IPS DF 4.7 (cell line): ENCODE results near the gene TXLNB.
"Not testable (repeated sequence)": the region's sequence is repeated elsewhere in the genome, so short reads cannot be mapped to it uniquely, and the experiment has no call there.

Experiments used
- DNase-seq: peaks from one replicate; pipeline ENCODE4 v3.0.0-alpha.2; 2013; ENCODE audit warnings: low spot score; ENCODE audit errors: extremely low read depth

TXLNB gene

DNA sequence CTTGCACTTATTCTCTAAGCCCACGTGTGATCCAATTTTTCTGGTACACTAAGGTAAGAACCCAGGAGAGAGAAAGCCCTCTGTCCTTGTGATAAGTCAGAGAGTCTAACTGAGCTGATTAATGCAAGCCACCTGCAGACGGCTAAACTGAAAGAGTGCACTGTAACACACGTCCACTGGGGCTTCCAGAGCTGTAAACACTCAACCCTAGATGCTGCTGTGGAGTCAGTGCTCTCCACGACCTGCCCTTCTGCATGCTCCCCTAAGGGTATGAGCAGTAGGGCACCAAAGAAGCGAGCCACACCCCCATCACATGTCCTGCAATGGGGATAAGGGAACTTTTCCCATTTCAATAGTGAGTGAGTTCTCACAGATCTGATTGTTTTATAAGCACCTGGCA, 55.7 kb downstream of the TXLNB start:
- no peak for DNase-seq

DNA sequence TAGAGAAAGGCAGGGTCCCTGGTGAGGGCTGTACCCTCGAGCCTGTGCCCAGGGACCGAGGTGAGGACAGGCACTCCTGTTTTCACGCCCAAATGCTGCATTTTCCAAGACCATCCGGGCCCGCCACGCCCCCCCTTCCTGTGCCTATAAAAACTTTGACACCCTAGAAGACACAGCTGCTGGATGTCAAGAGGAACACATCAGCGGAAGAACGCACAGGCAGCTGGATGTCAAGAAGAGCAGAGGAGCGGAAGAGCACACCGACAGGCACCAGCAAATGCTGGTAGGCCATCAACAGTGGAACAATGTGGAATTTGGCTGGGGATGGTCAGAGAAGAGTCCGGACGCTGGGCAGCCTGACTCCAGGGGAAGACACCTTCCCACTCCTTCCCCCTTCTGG, 56.1 kb downstream of the TXLNB start:
- DNase-seq: no peak

DNA sequence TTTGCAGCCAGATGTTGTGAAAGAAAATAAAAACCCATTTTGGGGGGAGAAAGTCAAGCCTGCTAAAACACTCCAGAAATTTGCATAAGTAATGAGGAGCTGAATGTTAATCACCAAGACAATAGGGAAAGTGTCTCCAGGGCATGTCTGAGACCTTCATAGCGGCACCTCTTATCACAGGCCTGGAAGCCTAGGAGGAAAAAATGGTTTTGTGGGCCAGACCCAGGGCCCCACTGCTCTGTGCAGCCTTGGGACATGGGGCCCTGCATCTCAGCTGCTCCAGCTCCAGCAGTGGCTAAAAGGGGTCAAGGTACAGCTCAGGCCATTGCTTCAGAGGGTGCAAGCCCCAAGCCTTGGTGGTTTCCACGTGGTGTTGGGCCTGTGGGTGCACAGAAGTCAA, 57.6 kb downstream of the TXLNB start:
- DNase-seq: not testable (repeated sequence)

DNA sequence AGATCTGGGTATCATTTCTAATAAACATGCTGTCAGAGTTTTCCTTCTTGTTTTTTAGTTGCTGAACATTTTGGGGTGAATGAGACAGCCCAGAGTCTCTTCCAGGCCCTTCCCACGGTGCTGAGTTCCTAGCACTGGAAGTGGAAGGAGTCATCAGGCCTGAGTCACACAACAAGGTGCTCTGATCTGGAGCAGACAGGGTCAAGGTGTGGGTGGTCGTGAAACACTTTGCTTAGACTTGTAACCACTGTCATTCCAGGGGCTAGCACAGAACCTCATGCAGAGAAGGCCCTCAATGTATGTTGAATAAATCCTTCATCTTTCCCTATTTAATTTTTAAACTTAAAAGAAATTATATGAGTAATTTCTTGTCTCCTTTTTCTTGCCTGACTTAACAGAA, 60.6 kb downstream of the TXLNB start:
- no peak for DNase-seq

DNA sequence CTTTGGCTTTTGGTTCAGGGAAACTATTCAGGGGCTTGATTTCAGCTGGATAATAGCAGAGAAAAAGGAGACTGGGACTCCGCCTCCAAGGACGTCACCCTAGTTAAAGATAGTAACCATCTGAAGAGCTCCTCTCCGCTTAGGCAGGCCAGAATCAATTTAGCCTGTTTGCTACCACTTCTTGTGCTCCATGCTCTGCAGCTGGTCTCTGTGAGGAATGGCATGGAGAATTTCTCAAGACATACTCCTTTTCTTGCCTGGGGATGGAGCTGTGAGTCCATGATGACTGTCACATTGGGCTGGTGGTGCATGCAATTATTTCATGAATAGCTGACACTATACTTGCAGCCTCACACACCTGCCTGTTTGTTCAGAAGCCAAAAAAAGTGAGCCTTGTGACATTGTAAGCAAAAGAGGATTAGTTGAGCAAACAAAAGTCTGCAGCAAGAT, 61.4 kb downstream of the TXLNB start:
- no peak for DNase-seq

DNA sequence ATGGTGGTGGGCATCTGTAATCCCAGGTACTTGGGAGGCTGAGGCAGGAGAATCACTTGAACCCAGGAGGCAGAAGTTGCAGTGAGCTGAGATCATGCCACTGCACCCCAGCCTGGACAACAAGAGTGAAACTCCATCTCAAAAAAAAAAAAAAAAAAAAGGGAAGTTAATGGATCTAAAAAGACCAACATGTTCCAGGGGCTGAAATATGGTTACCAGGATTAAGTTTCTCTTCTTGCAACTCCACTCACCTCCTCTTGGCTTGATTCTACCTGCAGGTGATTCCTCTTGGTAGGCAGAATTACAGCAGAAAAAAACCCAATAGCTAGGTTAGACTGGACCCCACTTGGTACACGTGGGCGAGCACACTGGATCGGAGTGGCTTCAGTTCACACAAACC, 63.4 kb downstream of the TXLNB start:
- not testable (repeated sequence) for DNase-seq

DNA sequence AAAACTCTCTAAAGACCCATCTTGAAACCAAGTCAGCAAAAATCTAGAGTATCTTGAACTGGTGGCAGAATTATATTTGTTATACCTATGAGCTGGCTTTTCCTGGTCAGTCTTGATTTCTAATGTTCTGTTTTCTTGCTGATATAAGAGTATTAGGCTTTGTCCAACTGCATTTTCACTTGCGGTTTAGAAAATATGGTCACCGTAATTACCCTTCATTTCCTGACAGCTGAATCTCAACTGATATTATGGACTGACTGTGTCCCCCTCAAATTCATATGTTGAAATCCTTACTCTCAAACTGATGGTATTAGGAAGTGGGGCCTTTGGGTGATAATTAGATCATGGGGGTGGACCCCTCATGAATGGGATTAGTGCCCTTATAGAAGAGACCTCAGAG, 72.1 kb downstream of the TXLNB start:
- no peak for DNase-seq

DNA sequence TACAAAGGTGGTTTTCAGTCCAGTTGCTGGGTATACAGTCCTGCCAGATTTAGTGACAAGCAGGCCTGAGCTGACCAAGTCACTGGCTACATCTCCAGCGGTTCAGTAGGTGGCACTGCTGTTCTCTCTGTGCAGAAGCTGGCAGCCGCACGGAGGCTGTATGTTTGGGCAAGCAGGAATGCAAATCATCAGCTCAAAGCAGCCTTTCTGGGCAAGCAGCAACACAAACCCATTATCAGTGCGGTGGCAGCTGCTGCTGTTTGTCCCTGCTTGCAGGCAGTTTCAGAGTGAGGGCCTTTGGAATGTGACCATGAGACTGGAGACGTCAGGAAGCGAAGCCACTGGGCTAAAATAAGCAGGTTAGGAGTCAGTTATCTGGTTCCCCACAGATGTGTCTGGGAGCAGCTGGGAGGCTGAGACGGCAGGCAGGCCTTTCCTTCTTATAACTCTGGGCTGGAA, 72.5 kb downstream of the TXLNB start:
- DNase-seq: peak; percentile 78

DNA sequence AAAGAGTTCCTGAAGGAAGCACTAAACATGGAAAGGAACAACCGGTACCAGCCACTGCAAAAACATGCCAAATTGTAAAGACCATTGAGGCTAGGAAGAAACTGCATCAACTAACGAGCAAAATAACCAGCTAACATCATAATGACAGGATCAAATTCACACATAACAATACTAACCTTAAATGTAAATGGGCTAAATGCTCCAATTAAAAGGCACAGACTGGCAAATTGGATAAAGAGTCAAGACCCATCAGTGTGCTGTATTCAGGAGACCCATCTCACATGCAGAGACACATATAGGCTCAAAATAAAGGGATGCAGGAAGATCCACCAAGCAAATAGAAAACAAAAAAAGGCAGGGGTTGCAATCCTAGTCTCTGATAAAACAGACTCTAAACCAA, 79.3 kb downstream of the TXLNB start:
- DNase-seq: not testable (repeated sequence)

DNA sequence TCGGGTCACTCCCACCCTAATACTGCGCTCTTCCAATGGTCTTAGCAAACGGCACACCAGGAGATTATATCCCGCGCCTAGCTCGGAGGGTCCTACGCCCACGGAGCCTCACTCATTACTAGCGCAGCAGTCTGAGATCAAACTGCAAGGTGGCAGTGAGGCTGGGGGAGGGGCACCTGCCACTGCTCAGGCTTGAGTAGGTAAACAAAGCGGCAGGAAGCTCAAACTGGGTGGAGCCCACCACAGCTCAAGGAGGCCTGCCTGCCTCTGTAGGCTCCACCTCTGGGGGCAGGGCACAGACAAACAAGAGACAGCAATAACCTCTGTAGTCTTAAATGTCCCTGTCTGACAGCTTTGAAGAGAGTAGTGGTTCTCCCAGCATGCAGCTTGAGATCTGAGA, 81.0 kb downstream of the TXLNB start:
- not testable (repeated sequence) for DNase-seq

DNA sequence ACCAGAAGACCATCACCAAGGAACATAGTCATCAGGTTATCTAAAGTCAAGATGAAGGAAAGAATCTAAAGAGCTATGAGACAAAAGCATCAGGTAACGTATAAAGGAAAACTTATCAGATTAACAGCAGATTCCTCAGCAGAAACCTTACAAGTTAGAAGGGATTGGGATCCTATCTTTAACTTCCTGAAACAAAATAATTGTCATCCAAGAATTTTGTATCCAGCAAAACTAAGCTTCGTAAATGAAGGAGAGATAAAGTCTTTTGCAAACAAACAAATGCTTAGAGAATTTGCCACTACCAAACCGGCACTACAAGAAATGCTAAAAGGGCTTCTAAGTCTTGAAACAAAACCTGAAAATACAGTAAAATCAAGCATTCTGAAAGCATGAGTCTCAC, 86.0 kb downstream of the TXLNB start:
- no peak for DNase-seq

DNA sequence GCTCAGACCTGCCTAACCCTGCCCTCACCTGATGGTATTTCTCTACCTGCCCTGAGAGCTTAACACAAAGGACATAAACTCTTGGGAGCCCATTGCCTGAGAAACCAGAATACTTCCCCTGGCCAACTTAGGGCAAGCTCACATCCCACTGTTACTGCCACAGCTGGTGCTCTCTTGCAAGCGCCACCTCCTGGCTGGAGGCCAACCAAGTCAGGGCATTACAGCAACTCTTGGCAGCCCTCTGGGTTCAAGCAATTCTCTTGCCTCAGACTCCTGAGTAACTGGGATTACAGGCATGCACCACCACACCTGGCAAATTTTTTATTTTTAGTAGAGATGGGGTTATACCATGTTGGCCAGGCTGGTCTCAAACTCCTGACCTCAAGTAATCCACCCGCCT, 86.8 kb downstream of the TXLNB start:
- DNase-seq: no peak

DNA sequence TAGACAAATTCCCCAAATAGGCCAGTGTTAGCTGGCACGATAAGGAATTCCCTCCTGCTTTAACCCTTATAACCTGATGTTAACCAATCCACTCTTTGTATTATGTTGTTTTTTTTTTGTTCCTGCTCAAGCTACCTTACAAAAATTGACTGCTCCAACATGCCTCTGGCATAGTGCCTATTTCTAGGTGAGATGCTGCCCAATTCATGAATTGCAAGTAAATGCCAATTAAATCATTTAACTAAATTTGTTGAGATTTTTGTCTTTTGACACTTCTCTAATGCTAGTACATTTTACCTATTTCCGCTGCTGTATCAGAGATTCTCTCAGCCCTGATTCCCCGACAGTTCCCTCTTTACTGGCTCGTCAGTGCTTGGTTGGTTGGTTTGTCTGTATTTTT, 90.4 kb downstream of the TXLNB start:
- DNase-seq: no peak

DNA sequence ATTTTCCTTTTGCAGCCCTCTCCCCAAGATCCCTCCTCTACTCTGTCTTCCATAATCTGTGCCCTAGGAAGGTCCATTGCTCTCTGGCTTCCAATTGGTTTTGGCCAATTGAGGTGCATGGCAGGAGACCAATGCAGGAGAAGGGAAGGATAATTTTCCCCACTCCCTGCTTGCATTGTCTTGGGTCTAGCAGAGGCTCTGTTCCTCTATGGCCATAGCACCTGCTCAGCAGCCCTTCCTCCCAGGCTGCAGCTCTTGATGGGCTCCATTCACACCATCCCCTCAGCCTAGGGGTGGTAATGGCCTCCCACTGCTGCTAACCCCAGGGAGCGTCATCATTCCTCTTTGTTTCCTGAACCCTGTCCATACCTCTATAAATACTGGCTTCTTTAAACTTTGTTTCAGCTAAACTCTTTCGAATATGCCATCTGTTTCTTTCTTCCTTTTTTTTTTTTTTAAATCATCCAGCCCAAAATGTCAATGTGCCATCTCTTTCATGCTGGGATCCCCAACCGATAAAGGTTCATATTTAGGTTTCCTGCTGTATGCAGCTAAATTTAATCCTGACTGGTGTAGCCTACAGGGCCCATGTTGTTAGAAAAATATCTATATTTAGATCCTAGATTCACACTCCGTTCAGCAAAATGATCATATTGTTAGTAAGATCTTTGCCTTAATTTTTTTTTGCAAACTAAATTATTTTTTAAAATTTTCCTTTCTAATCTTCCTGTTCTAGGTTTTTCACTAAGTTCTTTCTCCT, 93.1 kb downstream of the TXLNB start:
- no peak for DNase-seq

DNA sequence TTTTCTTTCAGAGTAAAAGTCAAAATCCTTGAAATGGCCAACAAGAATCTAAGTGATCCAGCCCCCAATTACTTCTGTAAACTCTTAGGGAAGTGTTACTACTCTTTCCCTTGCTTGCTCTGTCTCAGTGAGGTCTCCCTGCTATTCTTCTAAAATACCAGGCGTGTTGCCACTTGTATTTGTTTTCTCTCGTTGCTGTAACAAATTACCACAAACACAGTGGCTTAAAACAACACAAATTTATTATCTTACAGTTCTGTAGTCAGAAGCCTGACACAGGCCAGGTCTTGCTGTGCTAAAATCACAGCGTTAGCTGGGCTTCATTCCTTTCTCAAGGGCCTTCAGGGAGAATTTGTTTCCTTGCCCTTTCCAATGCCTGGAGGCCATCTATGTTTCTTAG, 97.1 kb downstream of the TXLNB start:
- no peak for DNase-seq
